ENCODE data around the gene AQP3.

Gene AQP3

DNA sequence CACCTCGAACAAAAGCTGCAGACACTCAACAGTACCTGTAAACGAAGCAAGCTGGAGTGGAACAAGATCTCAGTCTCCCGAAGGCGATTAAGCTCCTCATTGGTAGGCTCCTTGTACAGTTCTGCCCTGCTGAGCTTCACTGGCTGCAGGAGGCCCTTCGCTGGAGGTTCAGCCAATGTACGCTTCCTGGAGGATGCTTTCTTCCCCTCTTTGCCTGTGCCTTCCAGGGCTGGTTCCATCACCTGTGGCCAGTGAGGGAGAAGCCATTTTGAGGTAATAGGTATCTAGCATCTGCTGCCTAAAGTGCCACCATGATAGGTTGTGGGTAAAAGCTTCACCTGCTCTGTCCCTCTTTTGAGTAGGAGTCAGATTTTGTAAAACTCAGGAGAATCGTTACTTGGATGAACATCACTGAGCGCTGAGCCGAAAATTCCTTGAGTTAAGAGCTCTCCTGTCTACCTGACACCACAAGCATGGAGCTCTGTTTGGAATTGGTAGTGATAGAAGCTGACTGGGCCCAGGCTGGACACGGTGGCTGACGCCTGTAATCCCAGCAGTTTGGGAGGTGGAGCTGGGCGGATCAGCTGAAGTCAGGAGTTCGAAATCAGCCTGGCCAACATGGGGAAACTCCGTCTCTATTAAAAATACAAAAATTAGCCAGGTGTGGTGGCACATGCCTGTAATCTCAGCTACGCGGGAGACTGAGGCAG, 24.9 kb upstream of the AQP3 start:
- peaks cover 9% of the 10 kb centered on the region; the same call in 1 of the 2 replicates for H3K36me3 ChIP-seq (ENCODE audit: low read length)
- no peak overlapping the region for H3K27ac ChIP-seq (ENCODE audit: low read depth, low read length)
- H3K27me3 ChIP-seq (ENCODE audit: low read length) = no peaks in the 10 kb centered on the region
- H3K9ac ChIP-seq (ENCODE audit: low read length) = peak overlapping the region; percentile 83
- TF ChIP-seq EZH2phosphoT487 (conservative IDR thresholded peaks at IDR 0.05; ENCODE audit: low read length) = no peak
- TF ChIP-seq, protein P1, sequence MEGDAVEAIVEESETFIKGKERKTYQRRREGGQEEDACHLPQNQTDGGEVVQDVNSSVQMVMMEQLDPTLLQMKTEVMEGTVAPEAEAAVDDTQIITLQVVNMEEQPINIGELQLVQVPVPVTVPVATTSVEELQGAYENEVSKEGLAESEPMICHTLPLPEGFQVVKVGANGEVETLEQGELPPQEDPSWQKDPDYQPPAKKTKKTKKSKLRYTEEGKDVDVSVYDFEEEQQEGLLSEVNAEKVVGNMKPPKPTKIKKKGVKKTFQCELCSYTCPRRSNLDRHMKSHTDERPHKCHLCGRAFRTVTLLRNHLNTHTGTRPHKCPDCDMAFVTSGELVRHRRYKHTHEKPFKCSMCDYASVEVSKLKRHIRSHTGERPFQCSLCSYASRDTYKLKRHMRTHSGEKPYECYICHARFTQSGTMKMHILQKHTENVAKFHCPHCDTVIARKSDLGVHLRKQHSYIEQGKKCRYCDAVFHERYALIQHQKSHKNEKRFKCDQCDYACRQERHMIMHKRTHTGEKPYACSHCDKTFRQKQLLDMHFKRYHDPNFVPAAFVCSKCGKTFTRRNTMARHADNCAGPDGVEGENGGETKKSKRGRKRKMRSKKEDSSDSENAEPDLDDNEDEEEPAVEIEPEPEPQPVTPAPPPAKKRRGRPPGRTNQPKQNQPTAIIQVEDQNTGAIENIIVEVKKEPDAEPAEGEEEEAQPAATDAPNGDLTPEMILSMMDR (IDR thresholded peaks at IDR 0.05; ENCODE audit: insufficient read depth, low read length, poor library complexity, severe bottlenecking) = no peak
- H3K79me2 ChIP-seq (ENCODE audit: insufficient read depth, low read length) = peaks cover 28% of the 10 kb centered on the region
- H3F3A ChIP-seq (ENCODE audit: insufficient read depth) = no peaks in the 10 kb centered on the region
- H3K4me2 ChIP-seq (ENCODE audit: low read depth, low read length, poor library complexity, severe bottlenecking) = peak overlapping the region; percentile 80
- H3K9me3 ChIP-seq (ENCODE audit: insufficient read depth, low read length) = no peaks in the 10 kb centered on the region
- H4K20me1 ChIP-seq (ENCODE audit: low read depth, low read length) = no peaks in the 10 kb centered on the region
- H3K4me3 ChIP-seq (ENCODE audit: insufficient read depth, low read length, poor library complexity, severe bottlenecking) = peak overlapping the region; percentile 71
- no peaks in the 10 kb centered on the region for H3K9me2 ChIP-seq (replicated peaks; ENCODE audit: insufficient read depth, low read length)
- no peak overlapping the region for H2AFZ ChIP-seq (ENCODE audit: low read depth, low read length, severe bottlenecking)

GRCh38 chr9:33471361-33471760, 24.0 kb upstream of the AQP3 start:
- H3K4me3 ChIP-seq (ENCODE audit: insufficient read depth, low read length, poor library complexity, severe bottlenecking) = no peak overlapping the region
- no peak overlapping the region for H3K9ac ChIP-seq (ENCODE audit: low read length)
- no peaks in the 10 kb centered on the region for H3K27me3 ChIP-seq (ENCODE audit: low read length)
- H3F3A ChIP-seq (ENCODE audit: insufficient read depth) = no peaks in the 10 kb centered on the region
- TF ChIP-seq, protein P1 (IDR thresholded peaks at IDR 0.05; ENCODE audit: insufficient read depth, low read length, poor library complexity, severe bottlenecking) = no peak
- TF ChIP-seq EZH2phosphoT487 (conservative IDR thresholded peaks at IDR 0.05; ENCODE audit: low read length) = no peak
- no peak overlapping the region for H3K4me2 ChIP-seq (ENCODE audit: low read depth, low read length, poor library complexity, severe bottlenecking)
- H3K27ac ChIP-seq (ENCODE audit: low read depth, low read length) = no peak overlapping the region
- H2AFZ ChIP-seq (ENCODE audit: low read depth, low read length, severe bottlenecking) = no peak overlapping the region
- no peaks in the 10 kb centered on the region for H3K9me3 ChIP-seq (ENCODE audit: insufficient read depth, low read length)
- peaks cover 9% of the 10 kb centered on the region; the same call in 1 of the 2 replicates for H3K36me3 ChIP-seq (ENCODE audit: low read length)
- H3K9me2 ChIP-seq (replicated peaks; ENCODE audit: insufficient read depth, low read length) = no peaks in the 10 kb centered on the region
- H3K79me2 ChIP-seq (ENCODE audit: insufficient read depth, low read length) = peaks cover 28% of the 10 kb centered on the region
- H4K20me1 ChIP-seq (ENCODE audit: low read depth, low read length) = no peaks in the 10 kb centered on the region

- Histone ChIP-seq H3K9ac (ENCODE audit: low read length) (no peak overlapping the region), H3K27me3 (ENCODE audit: low read length) (no peaks in the 10 kb centered on the region), H4K20me1 (ENCODE audit: low read depth, low read length) (no peaks in the 10 kb centered on the region), H3K27ac (ENCODE audit: low read depth, low read length) (no peak overlapping the region), H3K4me3 (ENCODE audit: insufficient read depth, low read length, poor library complexity, severe bottlenecking) (no peak overlapping the region), H2AFZ (ENCODE audit: low read depth, low read length, severe bottlenecking) (no peak overlapping the region), H3K9me3 (ENCODE audit: insufficient read depth, low read length) (no peaks in the 10 kb centered on the region), H3K4me2 (ENCODE audit: low read depth, low read length, poor library complexity, severe bottlenecking) (no peak overlapping the region), H3K36me3 (ENCODE audit: low read length) (peaks cover 9% of the 10 kb centered on the region; the same call in 1 of the 2 replicates), H3F3A (ENCODE audit: insufficient read depth) (no peaks in the 10 kb centered on the region), H3K79me2 (ENCODE audit: insufficient read depth, low read length) (peaks cover 28% of the 10 kb centered on the region), H3K9me2 (replicated peaks; ENCODE audit: insufficient read depth, low read length) (no peaks in the 10 kb centered on the region)
- TF ChIP-seq, protein P1 (IDR thresholded peaks at IDR 0.05; ENCODE audit: insufficient read depth, low read length, poor library complexity, severe bottlenecking) = no peak
- no peak for TF ChIP-seq EZH2phosphoT487 (conservative IDR thresholded peaks at IDR 0.05; ENCODE audit: low read length)
These were observed 22.5 kb upstream of the AQP3 start for GRCh38 chr9:33469891-33470290.
